GM23338 (cell line): ENCODE data around the gene FIGN.

Experiments
- CREB1 ChIP-seq: fragments of 250-450 bp; sonication (Bioruptor Pico); IDR thresholded peaks from 2 replicates; pipeline ENCODE4 v1.5.0; 2020; ENCODE audit warnings: low read depth, mild to moderate bottlenecking, moderate library complexity
- EZH2 ChIP-seq: fragments of 200-600 bp; sonication (generic); IDR thresholded peaks from one replicate; pipeline ENCODE4 v1.8.0; 2017; ENCODE audit warnings: antibody characterized with exemption, mild to moderate bottlenecking, low read depth; ENCODE audit not compliant: unreplicated experiment
- EZH2phosphoT487 ChIP-seq: fragments of 200-600 bp; sonication (generic); IDR thresholded peaks from one replicate; pipeline ENCODE4 v1.8.1; 2018; ENCODE audit warnings: antibody characterized with exemption; ENCODE audit not compliant: unreplicated experiment
- JUNB ChIP-seq: IDR thresholded peaks from one replicate; pipeline ENCODE4 v1.6.1; 2016; ENCODE audit warnings: antibody characterized with exemption; ENCODE audit not compliant: unreplicated experiment
- NANOG ChIP-seq: IDR thresholded peaks from 2 replicates; pipeline ENCODE4 v1.6.1; 2016; ENCODE audit warnings: antibody characterized with exemption, borderline replicate concordance
- POLR2AphosphoS5 ChIP-seq: IDR thresholded peaks from 2 replicates; pipeline ENCODE4 v1.6.1; 2016; ENCODE audit warnings: antibody characterized with exemption, low read depth
- STAT1 ChIP-seq: IDR thresholded peaks from one replicate; pipeline ENCODE4 v1.6.1; 2016; ENCODE audit warnings: antibody characterized with exemption; ENCODE audit not compliant: unreplicated experiment
- ZNF331 ChIP-seq: fragments of 250-450 bp; sonication (Bioruptor Pico); IDR thresholded peaks from 2 replicates; pipeline ENCODE4 v1.5.0; 2020; ENCODE audit warnings: low read depth, mild to moderate bottlenecking, moderate library complexity
- TF ChIP-seq, protein P1 (sequence below), 2 experiments: fragments of 200-600 bp in 1 of 2; sonication (generic) in 1 of 2; conservative IDR thresholded peaks; 2 replicates each; pipeline versions ENCODE4 v1.5.1 to v1.6.1; 2016 to 2017; ENCODE audit warnings: antibody characterized with exemption in 2 of 2, low read depth in 2 of 2, mild to moderate bottlenecking in 2 of 2, moderate library complexity in 1 of 2
- TF ChIP-seq, protein P2 (sequence below): IDR thresholded peaks from one replicate; pipeline ENCODE4 v1.6.1; 2018; ENCODE audit warnings: antibody characterized with exemption; ENCODE audit not compliant: unreplicated experiment
- TF ChIP-seq, protein P3 (sequence below): fragments of 250-450 bp; sonication (Bioruptor Pico); IDR thresholded peaks from 2 replicates; pipeline ENCODE4 v1.5.0; 2020; ENCODE audit warnings: mild to moderate bottlenecking, moderate library complexity
- TF ChIP-seq, protein P4 (sequence below): IDR thresholded peaks from 2 replicates; pipeline ENCODE4 v1.6.1; 2016; ENCODE audit warnings: antibody characterized with exemption

DNA sequence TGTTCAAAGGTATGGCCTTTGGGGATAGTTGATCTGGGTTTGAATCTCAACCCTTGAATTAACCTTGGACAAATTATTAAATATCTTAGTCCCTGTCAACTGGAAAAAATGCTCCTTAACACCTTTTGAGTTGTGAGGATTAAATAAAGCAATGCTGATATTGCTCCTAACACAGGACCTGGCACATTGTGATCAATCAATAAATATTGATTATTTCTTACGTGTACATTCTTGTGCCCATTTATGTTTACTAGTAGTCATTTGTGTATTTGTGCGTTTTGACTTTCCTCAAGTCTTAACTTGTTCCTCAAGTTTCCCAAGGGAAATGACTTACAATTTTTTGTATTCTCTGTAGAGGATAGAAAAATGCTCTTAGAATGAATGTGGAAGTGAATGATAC, 19.6 kb upstream of the FIGN start:
- TF ChIP-seq EZH2 (no peak), NANOG (no peak), POLR2AphosphoS5 (no peak), JUNB (no peak), CREB1 (CRISPR knock-in tag) (no peak), EZH2phosphoT487 (no peak), STAT1 (no peak), ZNF331 (CRISPR knock-in tag) (no peak)
- TF ChIP-seq, protein P1, sequence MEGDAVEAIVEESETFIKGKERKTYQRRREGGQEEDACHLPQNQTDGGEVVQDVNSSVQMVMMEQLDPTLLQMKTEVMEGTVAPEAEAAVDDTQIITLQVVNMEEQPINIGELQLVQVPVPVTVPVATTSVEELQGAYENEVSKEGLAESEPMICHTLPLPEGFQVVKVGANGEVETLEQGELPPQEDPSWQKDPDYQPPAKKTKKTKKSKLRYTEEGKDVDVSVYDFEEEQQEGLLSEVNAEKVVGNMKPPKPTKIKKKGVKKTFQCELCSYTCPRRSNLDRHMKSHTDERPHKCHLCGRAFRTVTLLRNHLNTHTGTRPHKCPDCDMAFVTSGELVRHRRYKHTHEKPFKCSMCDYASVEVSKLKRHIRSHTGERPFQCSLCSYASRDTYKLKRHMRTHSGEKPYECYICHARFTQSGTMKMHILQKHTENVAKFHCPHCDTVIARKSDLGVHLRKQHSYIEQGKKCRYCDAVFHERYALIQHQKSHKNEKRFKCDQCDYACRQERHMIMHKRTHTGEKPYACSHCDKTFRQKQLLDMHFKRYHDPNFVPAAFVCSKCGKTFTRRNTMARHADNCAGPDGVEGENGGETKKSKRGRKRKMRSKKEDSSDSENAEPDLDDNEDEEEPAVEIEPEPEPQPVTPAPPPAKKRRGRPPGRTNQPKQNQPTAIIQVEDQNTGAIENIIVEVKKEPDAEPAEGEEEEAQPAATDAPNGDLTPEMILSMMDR (conservative IDR thresholded peaks at IDR 0.05; ENCODE audit: low read depth in 2 of 2): no peak
- TF ChIP-seq, protein P2, sequence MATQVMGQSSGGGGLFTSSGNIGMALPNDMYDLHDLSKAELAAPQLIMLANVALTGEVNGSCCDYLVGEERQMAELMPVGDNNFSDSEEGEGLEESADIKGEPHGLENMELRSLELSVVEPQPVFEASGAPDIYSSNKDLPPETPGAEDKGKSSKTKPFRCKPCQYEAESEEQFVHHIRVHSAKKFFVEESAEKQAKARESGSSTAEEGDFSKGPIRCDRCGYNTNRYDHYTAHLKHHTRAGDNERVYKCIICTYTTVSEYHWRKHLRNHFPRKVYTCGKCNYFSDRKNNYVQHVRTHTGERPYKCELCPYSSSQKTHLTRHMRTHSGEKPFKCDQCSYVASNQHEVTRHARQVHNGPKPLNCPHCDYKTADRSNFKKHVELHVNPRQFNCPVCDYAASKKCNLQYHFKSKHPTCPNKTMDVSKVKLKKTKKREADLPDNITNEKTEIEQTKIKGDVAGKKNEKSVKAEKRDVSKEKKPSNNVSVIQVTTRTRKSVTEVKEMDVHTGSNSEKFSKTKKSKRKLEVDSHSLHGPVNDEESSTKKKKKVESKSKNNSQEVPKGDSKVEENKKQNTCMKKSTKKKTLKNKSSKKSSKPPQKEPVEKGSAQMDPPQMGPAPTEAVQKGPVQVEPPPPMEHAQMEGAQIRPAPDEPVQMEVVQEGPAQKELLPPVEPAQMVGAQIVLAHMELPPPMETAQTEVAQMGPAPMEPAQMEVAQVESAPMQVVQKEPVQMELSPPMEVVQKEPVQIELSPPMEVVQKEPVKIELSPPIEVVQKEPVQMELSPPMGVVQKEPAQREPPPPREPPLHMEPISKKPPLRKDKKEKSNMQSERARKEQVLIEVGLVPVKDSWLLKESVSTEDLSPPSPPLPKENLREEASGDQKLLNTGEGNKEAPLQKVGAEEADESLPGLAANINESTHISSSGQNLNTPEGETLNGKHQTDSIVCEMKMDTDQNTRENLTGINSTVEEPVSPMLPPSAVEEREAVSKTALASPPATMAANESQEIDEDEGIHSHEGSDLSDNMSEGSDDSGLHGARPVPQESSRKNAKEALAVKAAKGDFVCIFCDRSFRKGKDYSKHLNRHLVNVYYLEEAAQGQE: no peak
- TF ChIP-seq, protein P3, sequence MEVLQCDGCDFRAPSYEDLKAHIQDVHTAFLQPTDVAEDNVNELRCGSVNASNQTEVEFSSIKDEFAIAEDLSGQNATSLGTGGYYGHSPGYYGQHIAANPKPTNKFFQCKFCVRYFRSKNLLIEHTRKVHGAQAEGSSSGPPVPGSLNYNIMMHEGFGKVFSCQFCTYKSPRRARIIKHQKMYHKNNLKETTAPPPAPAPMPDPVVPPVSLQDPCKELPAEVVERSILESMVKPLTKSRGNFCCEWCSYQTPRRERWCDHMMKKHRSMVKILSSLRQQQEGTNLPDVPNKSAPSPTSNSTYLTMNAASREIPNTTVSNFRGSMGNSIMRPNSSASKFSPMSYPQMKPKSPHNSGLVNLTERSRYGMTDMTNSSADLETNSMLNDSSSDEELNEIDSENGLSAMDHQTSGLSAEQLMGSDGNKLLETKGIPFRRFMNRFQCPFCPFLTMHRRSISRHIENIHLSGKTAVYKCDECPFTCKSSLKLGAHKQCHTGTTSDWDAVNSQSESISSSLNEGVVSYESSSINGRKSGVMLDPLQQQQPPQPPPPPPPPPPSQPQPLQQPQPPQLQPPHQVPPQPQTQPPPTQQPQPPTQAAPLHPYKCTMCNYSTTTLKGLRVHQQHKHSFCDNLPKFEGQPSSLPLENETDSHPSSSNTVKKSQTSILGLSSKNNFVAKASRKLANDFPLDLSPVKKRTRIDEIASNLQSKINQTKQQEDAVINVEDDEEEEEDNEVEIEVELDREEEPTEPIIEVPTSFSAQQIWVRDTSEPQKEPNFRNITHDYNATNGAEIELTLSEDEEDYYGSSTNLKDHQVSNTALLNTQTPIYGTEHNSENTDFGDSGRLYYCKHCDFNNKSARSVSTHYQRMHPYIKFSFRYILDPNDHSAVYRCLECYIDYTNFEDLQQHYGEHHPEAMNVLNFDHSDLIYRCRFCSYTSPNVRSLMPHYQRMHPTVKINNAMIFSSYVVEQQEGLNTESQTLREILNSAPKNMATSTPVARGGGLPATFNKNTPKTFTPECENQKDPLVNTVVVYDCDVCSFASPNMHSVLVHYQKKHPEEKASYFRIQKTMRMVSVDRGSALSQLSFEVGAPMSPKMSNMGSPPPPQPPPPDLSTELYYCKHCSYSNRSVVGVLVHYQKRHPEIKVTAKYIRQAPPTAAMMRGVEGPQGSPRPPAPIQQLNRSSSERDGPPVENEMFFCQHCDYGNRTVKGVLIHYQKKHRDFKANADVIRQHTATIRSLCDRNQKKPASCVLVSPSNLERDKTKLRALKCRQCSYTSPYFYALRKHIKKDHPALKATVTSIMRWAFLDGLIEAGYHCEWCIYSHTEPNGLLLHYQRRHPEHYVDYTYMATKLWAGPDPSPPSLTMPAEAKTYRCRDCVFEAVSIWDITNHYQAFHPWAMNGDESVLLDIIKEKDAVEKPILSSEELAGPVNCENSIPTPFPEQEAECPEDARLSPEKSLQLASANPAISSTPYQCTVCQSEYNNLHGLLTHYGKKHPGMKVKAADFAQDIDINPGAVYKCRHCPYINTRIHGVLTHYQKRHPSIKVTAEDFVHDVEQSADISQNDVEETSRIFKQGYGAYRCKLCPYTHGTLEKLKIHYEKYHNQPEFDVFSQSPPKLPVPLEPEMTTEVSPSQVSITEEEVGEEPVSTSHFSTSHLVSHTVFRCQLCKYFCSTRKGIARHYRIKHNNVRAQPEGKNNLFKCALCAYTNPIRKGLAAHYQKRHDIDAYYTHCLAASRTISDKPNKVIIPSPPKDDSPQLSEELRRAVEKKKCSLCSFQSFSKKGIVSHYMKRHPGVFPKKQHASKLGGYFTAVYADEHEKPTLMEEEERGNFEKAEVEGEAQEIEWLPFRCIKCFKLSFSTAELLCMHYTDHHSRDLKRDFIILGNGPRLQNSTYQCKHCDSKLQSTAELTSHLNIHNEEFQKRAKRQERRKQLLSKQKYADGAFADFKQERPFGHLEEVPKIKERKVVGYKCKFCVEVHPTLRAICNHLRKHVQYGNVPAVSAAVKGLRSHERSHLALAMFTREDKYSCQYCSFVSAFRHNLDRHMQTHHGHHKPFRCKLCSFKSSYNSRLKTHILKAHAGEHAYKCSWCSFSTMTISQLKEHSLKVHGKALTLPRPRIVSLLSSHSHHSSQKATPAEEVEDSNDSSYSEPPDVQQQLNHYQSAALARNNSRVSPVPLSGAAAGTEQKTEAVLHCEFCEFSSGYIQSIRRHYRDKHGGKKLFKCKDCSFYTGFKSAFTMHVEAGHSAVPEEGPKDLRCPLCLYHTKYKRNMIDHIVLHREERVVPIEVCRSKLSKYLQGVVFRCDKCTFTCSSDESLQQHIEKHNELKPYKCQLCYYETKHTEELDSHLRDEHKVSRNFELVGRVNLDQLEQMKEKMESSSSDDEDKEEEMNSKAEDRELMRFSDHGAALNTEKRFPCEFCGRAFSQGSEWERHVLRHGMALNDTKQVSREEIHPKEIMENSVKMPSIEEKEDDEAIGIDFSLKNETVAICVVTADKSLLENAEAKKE (CRISPR knock-in tag): no peak
- TF ChIP-seq, protein P4, sequence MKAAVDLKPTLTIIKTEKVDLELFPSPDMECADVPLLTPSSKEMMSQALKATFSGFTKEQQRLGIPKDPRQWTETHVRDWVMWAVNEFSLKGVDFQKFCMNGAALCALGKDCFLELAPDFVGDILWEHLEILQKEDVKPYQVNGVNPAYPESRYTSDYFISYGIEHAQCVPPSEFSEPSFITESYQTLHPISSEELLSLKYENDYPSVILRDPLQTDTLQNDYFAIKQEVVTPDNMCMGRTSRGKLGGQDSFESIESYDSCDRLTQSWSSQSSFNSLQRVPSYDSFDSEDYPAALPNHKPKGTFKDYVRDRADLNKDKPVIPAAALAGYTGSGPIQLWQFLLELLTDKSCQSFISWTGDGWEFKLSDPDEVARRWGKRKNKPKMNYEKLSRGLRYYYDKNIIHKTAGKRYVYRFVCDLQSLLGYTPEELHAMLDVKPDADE: no peak
